NCI-H2196 treated with DMSO at 0.1 percent for 48 hours (cell line): ENCODE measurements around the gene ELN.
"Not testable (repeated sequence)": the region's sequence is repeated elsewhere in the genome, so short reads cannot be mapped to it uniquely, and the experiment has no call there.

ENCODE experiments used
- DNase-seq: peaks from one replicate; lab custom pipeline; 2025; ENCODE audit not compliant: unreplicated experiment; lab: John Stamatoyannopoulos, UW

Gene ELN

GRCh38 chr7:74000489-74001149, 27.4 kb upstream of the ELN start:
- DNase-seq = no peak

GRCh38 chr7:74001150-74001494, 26.9 kb upstream of the ELN start:
- DNase-seq = no peak

DNA sequence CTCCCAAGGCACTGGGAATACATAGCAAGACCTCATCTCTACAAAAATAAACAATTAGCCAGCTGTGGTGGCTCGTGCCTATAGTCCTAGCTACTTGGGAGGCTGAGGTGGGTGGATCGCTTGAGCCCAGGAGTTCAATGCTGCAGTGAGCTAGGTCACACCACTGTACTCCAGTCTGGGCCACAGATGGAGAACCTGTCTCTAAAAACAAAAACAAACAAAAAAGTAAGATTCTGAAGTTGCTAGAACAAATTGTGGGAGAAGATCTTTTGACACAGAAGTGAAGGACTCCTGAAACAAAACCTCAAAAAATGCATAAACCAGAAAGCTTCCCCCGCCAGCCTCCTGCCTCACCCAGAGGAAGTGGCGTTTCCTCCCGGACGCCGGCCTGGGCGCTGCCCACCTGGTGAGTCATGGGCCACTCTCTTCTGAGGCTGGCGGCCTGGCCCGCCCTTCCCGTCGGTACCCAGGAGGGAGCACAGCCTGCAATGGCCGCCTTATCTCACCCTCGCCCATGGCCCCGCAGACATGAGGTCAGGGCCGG, 25.4 kb upstream of the ELN start:
- DNase-seq = no peak

GRCh38 chr7:74003621-74004020, 24.4 kb upstream of the ELN start:
- DNase-seq = no peak

DNA sequence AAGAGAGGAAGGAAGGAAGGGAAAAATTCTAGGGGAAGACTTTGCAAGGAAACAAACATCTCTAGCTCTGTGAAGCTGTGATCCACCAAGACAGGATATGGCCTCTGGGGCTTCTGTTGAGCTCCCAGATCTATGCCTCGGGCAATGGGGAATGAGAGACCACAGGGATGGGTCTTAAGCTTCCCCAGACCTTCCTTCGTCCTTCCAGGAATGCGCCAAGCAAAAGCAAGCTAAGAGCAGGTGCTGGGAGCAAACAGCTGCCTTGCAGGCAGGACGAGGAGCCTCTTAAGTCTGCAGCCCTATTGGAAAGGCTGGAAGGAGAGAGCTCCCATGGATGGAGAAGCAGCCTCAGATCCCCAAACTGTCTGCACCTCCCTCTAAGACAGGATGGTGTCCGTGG, 21.9 kb upstream of the ELN start:
- DNase-seq = no peak

DNA sequence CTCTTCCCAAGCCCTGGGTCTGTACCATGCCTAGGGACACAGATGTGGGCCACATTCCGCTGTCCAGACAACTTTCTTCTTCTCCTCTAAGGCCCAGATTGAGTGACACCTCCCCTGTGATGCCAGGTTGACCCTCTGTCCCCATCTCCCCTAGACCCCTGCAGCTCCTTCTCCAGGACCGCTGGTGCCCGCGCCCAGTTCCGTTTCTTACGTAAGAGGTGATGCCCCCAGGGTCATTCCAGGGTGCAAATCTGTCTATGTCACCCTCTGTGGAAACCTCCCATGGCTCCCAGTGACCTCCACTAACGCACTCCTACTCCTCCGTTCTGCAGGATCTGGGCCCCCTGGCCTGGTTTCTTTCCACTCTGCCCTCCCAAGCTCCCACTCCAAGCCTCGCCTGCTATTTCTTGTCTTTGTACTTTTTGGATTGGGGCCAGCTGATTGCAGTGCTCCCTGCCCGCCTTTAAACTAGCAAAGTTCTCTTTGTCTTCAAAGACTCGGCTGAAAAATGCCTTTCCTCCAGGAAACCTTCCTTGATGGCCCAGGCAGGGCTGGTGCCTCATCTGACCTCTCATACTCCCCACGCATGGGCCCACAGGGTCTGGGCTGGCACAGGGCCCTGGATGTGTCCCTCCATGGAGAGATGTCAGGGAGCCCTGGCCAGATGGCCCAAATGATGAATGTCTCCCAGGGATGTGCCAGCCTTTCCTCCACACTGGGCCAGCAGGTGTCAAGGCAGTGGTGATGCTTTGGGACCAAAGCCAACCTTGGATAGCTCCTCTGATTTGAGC, 21.3 kb upstream of the ELN start:
- no peak for DNase-seq

DNA sequence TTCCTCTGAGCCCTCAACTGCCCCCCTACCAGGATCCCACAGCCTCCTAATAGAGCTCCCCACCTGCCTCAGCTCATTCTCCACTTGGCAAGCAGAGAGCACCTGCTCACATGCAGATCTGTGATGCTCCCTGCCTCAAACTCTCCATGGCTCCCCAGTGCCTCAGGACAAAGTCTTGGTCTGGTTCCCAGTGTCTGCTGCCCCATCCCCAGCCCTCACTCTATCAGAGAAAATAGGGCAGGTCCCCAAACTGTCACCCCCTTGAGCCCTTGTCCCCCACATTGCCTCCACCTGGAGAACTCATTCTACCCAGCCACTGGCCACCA, 20.8 kb upstream of the ELN start:
- no peak for DNase-seq

DNA sequence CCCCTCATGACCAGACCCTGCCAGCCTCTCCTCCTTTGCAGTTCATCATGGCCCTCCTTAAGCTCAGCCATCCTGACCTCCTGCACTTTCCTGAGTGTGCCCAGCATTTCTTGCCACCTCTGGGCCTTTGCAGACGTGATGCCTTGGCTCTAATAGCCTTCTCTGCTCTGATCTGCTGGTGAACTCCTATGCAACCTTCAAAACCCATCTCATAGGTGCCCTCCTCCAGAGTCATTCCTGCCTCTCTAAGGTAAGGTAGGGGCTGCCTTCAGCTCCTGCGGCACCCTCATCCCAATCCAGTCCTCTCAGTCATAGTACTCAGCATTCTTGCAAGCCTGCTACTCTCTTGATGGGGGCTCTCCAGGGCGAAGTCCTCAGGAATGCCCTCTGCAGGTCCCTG, 19.3 kb upstream of the ELN start:
- DNase-seq = no peak

- DNase-seq = no peak
Measured at GRCh38 chr7:74009719-74010118, 18.3 kb upstream of the ELN start.

DNA sequence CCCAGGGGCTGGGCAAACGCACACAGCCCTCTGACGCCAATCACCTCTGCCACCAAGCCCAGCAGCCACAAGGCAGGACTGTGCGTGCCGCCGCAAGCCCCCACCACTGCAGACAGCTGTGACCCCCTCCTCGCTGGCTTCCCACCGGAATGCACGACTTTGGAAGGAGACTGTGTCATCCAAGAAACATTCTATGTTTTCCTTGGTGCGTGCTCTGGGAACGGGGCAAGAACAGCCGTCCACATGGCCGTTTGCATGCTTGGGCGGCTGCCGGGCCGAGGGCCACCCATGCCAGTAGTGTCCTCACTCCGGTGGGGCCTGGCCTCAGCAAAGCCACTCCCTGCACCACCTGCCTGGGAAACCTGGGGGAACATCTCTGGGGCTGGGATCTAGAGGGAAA, 17.6 kb upstream of the ELN start:
- DNase-seq = no peak

GRCh38 chr7:74011421-74011820, 16.6 kb upstream of the ELN start:
- DNase-seq = not testable (repeated sequence)

GRCh38 chr7:74012842-74013249, 15.1 kb upstream of the ELN start:
- no peak for DNase-seq

GRCh38 chr7:74013539-74014272, 14.3 kb upstream of the ELN start:
- DNase-seq = no peak

DNA sequence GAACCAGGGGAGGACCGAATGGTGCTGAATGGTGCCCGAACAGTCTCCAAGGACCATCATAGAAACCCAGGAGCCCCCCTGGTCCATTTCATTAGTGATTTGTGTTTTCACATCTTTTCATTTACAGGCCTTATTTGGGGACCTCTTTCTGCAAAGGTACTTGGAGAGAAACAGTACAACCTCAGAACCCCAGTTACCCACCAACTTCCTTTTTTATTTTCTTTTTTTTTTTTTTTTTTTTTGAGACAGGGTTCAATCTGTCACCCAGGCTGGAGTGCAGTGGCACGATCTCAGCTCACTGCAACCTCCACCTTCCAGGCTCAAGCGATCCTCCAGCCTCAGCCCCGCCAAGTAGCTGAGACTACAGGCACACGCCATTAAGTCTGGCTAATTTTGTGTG, 13.0 kb upstream of the ELN start:
- DNase-seq = no peak

DNA sequence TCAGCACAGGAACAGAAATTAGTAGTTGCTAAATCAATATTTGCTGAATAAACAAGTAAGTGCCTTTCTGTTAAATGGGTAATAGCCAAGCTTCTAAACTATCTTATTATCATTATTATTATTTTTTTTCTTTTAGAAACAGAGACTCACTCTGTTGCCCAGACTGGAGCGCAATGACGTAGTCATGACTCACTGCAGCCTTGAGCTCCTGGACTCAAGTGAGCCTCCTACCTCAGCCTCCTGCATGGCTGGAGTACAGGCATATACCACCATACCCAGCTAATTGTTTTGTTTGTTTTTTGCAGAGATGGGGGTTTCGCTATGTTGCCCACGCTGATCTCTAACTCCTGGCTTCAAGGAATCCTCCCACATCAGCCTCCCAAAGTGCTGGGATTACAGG, 12.3 kb upstream of the ELN start:
- no peak for DNase-seq

GRCh38 chr7:74017125-74017524, 10.8 kb upstream of the ELN start:
- DNase-seq = no peak

GRCh38 chr7:74018246-74018895, 9.6 kb upstream of the ELN start:
- DNase-seq = no peak

DNA sequence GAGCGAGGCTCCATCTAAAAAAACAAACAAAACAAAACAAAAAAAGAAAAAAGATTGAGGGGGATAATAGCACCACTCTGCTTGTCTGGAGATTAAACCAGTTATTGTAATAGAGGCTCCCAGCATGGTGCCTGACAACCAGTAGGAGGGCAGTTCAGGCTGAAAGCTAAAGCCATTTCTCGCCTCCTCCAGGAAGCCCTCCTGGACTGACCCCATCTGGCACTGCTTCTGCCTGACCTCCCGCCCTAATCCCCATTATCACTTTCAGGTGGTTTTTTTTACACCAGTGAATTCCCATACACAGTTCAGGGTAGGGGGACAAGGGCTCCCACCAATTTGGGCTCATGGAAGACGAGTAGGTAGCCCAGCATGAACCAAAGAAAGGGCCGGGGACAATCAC, 8.8 kb upstream of the ELN start:
- DNase-seq = no peak

DNA sequence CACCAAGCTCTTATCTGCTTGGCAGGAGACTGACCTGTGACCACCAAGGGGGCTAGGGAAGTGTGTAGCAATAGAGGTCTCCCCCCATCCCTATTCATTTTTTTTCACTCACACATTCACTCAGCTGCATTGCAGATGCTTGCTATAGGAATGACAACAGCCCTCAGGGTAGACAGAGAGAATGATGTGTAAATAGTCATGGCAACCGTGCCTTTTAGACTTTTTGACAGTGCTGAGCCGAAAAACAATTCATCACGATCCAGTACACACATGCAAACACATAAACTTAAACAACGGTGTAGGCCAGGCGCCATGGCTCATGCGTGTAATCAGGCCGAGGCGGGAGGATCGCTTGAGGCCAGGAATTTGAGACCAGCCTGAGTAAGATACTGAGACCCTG, 7.6 kb upstream of the ELN start:
- no peak for DNase-seq

GRCh38 chr7:74021546-74022320, 6.2 kb upstream of the ELN start:
- DNase-seq = no peak

- DNase-seq = no peak
Measured at GRCh38 chr7:74022507-74022906, 5.5 kb upstream of the ELN start.
